H9 (cell line): ENCODE results near the gene TBX15. TPM values are rescaled to one million over a fixed set of nuclear protein-coding genes. Genes with fewer than 3 reads are reported as not detected.

Source experiments
- DNase-seq: peaks from one replicate; pipeline ENCODE4 v3.0.0-alpha.2; 2017
- H2AFZ ChIP-seq: one replicate; pipeline ENCODE4 v1.6.1; 2013; ENCODE audit warnings: mild to moderate bottlenecking, low read length, control low read depth, moderate library complexity
- H2AK5ac ChIP-seq: 2 replicates; pipeline ENCODE4 v1.6.1; 2013; ENCODE audit warnings: low read length, control low read depth, mixed read lengths; ENCODE audit not compliant: insufficient read length
- H2BK120ac ChIP-seq: one replicate; pipeline ENCODE4 v1.6.1; 2013; ENCODE audit warnings: low read depth, mild to moderate bottlenecking, low read length, control low read depth, inconsistent platforms; ENCODE audit not compliant: poor library complexity, severe bottlenecking
- H2BK12ac ChIP-seq: 2 replicates; pipeline ENCODE4 v1.6.1; 2013; ENCODE audit warnings: low read length, control low read depth, mixed read lengths, low read depth; ENCODE audit not compliant: insufficient read length
- H2BK15ac ChIP-seq: 2 replicates; pipeline ENCODE4 v1.6.1; 2013; ENCODE audit warnings: low read depth, low read length, control low read depth
- H2BK20ac ChIP-seq: one replicate; pipeline ENCODE4 v1.6.1; 2013; ENCODE audit warnings: low read depth, mild to moderate bottlenecking, low read length, control low read depth, inconsistent platforms; ENCODE audit not compliant: poor library complexity, severe bottlenecking
- H2BK5ac ChIP-seq: 2 replicates; pipeline ENCODE4 v1.6.1; 2013; ENCODE audit warnings: low read length, control low read depth, mixed read lengths; ENCODE audit not compliant: insufficient read length
- H3K14ac ChIP-seq: 2 replicates; pipeline ENCODE4 v1.6.1; 2013; ENCODE audit warnings: low read length, control low read depth; ENCODE audit not compliant: insufficient read depth
- H3K18ac ChIP-seq: 2 replicates; pipeline ENCODE4 v1.6.1; 2013; ENCODE audit warnings: low read depth, mild to moderate bottlenecking, mixed read lengths, low read length, control low read depth; ENCODE audit not compliant: insufficient read length
- H3K23ac ChIP-seq: 2 replicates; pipeline ENCODE4 v1.6.1; 2013; ENCODE audit warnings: low read length, control low read depth, mixed read lengths, low read depth; ENCODE audit not compliant: insufficient read length
- H3K23me2 ChIP-seq: 2 replicates; pipeline ENCODE4 v1.6.1; 2013; ENCODE audit warnings: low read depth, mild to moderate bottlenecking, mixed read lengths, low read length, control low read depth; ENCODE audit not compliant: insufficient read length, poor library complexity, severe bottlenecking
- H3K27ac ChIP-seq: 2 replicates; pipeline ENCODE4 v1.5.1; 2013; ENCODE audit warnings: low read length, control low read depth, mixed read lengths, low read depth; ENCODE audit not compliant: insufficient read length
- H3K27me3 ChIP-seq: 2 replicates; pipeline ENCODE4 v1.6.1; 2013; ENCODE audit warnings: low read length, control low read depth, inconsistent platforms; ENCODE audit not compliant: insufficient read depth
- H3K4ac ChIP-seq: 2 replicates; pipeline ENCODE4 v1.6.1; 2013; ENCODE audit warnings: low read depth, mild to moderate bottlenecking, control low read depth, inconsistent platforms, low read length, moderate library complexity
- H3K4me1 ChIP-seq: 2 replicates; pipeline ENCODE4 v1.6.1; 2013; ENCODE audit warnings: low read length, control low read depth, inconsistent platforms; ENCODE audit not compliant: insufficient read depth
- H3K4me2 ChIP-seq: 2 replicates; pipeline ENCODE4 v1.6.1; 2013; ENCODE audit warnings: low read length, control low read depth, mixed read lengths; ENCODE audit not compliant: insufficient read length, insufficient read depth
- H3K56ac ChIP-seq: 2 replicates; pipeline ENCODE4 v1.6.1; 2013; ENCODE audit warnings: low read depth, mild to moderate bottlenecking, mixed read lengths, low read length, control low read depth; ENCODE audit not compliant: insufficient read length
- H3K79me1 ChIP-seq: 2 replicates; pipeline ENCODE4 v1.6.1; 2013; ENCODE audit warnings: low read depth, mild to moderate bottlenecking, moderate library complexity, low read length, control low read depth, inconsistent platforms; ENCODE audit not compliant: insufficient read depth, poor library complexity, severe bottlenecking
- H3K79me2 ChIP-seq: 2 replicates; pipeline ENCODE4 v1.6.1; 2013; ENCODE audit warnings: low read length, control low read depth, inconsistent platforms; ENCODE audit not compliant: insufficient read depth
- H3K9ac ChIP-seq: 2 replicates; pipeline ENCODE4 v1.6.1; 2013; ENCODE audit warnings: low read length, control low read depth, mixed read lengths; ENCODE audit not compliant: insufficient read length; ENCODE audit errors: extremely low read depth
- H3K9me3 ChIP-seq: one replicate; pipeline ENCODE4 v1.6.1; 2013; ENCODE audit warnings: low read depth, low read length, inconsistent platforms; ENCODE audit not compliant: control insufficient read depth
- H3T11ph ChIP-seq: one replicate; pipeline ENCODE4 v1.6.1; 2013; ENCODE audit warnings: mild to moderate bottlenecking, low read length, control low read depth, inconsistent platforms
- H4K20me1 ChIP-seq: one replicate; pipeline ENCODE4 v1.6.1; 2013; ENCODE audit not compliant: control insufficient read depth, insufficient read length, insufficient read depth
- H4K5ac ChIP-seq: 2 replicates; pipeline ENCODE4 v1.6.1; 2013; ENCODE audit warnings: low read depth, mild to moderate bottlenecking, mixed read lengths, low read length, control low read depth; ENCODE audit not compliant: insufficient read length
- H4K8ac ChIP-seq: replicated peaks from 2 replicates; pipeline ENCODE4 v1.6.1; 2013; ENCODE audit warnings: low read length, control low read depth, mixed read lengths, low read depth; ENCODE audit not compliant: insufficient read length
- H4K91ac ChIP-seq: 2 replicates; pipeline ENCODE4 v1.6.1; 2013; ENCODE audit warnings: low read depth, mild to moderate bottlenecking, moderate library complexity, mixed read lengths, low read length, control low read depth; ENCODE audit not compliant: insufficient read length
- H3K27ac Mint-ChIP-seq, 3 experiments: 2 replicates in 2 of 3; 3 replicates in 1 of 3; pipeline ENCODE4 v1.8.0; 2020 to 2021; ENCODE audit warnings: mixed read lengths in 3 of 3, mild to moderate bottlenecking in 1 of 3, moderate library complexity in 1 of 3
- H3K27me3 Mint-ChIP-seq: 2 replicates; pipeline ENCODE4 v1.8.0; 2021; ENCODE audit warnings: low read depth, mild to moderate bottlenecking, moderate library complexity, mixed read lengths
- H3K36me3 Mint-ChIP-seq, 3 experiments: 2 replicates in 2 of 3; 3 replicates in 1 of 3; pipeline ENCODE4 v1.8.0; 2020 to 2021; ENCODE audit warnings: low read depth in 3 of 3, mixed read lengths in 3 of 3; ENCODE audit not compliant: insufficient read depth in 1 of 3
- H3K4me1 Mint-ChIP-seq, 2 experiments: 2 replicates each; pipeline ENCODE4 v1.8.0; 2020; ENCODE audit warnings: mixed read lengths in 2 of 2
- H3K4me3 Mint-ChIP-seq, 2 experiments: 2 replicates in 1 of 2; 3 replicates in 1 of 2; pipeline ENCODE4 v1.8.0; 2020 to 2021; ENCODE audit warnings: mild to moderate bottlenecking in 2 of 2, mixed read lengths in 2 of 2, moderate library complexity in 1 of 2
- H3K9me3 Mint-ChIP-seq, 2 experiments: 2 replicates in 1 of 2; 3 replicates in 1 of 2; pipeline ENCODE4 v1.8.0; 2020; ENCODE audit warnings: mild to moderate bottlenecking in 2 of 2, mixed read lengths in 2 of 2, moderate library complexity in 1 of 2
- CTCF ChIP-seq: fragments of 200-600 bp; sonication (generic); conservative IDR thresholded peaks from 3 replicates; pipeline ENCODE4 v1.8.0; 2021; ENCODE audit warnings: antibody characterized with exemption, mild to moderate bottlenecking
- WGBS: extraction: QIAGEN DNeasy Blood & Tissue Kit; methylation state at CpG from one replicate; pipeline ENCODE4 v1.1.7; 2013; ENCODE audit warnings: missing lambda C conversion rate, low lambda C conversion rate, mixed read lengths; ENCODE audit not compliant: insufficient read length; ENCODE audit errors: extremely low coverage; 5-methylcytosine and 5-hydroxymethylcytosine counted together
- total RNA-seq: library from RNA; stranded (reverse); gene quantifications from 2 replicates; pipeline ENCODE4 v1.2.1, GENCODE V29; 2021

The TBX15 gene
- total RNA-seq, 1 experiment from 2014 or later: 0.07 TPM

- Histone ChIP-seq H4K20me1 (no peaks in the 10 kb centered on the region), H3K4ac (no peak overlapping the region), H4K91ac (no peak overlapping the region), H3T11ph (no peak overlapping the region), H3K23me2 (no peaks in the 10 kb centered on the region), H3K14ac (no peak overlapping the region), H3K9me3 (no peaks in the 10 kb centered on the region), H3K4me2 (no peak overlapping the region), H3K79me2 (no peaks in the 10 kb centered on the region), H4K5ac (no peak overlapping the region), H2BK15ac (no peak overlapping the region), H2BK120ac (no peak overlapping the region), H2AFZ (no peak overlapping the region), H3K4me1 (no peaks in the 10 kb centered on the region), H3K18ac (no peak overlapping the region), H2BK12ac (no peak overlapping the region), H3K27me3 (no peaks in the 10 kb centered on the region), H3K23ac (no peak overlapping the region), H3K9ac (no peak overlapping the region), H3K56ac (no peak overlapping the region), H4K8ac (no peak overlapping the region), H2AK5ac (no peak overlapping the region), H3K27ac (no peak overlapping the region), H3K79me1 (no peaks in the 10 kb centered on the region), H2BK5ac (no peak overlapping the region), H2BK20ac (no peak overlapping the region)
- Mint-ChIP-seq H3K4me3 (no peak overlapping the region), H3K36me3 (no peaks in the 10 kb centered on the region), H3K9me3 (no peaks in the 10 kb centered on the region; a peak in 1 of 5 replicates), H3K4me1 (no peaks in the 10 kb centered on the region), H3K27me3 (no peaks in the 10 kb centered on the region; the same call in none of the 2 replicates), H3K27ac (no peak overlapping the region)
- no CpG with 5 or more reads among the region's 2 CpGs for WGBS
- no peak for DNase-seq
- TF ChIP-seq CTCF: no peak
These were observed 85.8 kb downstream of the TBX15 start for GRCh38 chr1:118902299-118902698.
